Thyroid gland (tissue), 4 donors: ENCODE data around the gene FOXN3.

ENCODE experiments used
- CTCF ChIP-seq, 6 experiments: fragments of 200-600 bp in 3 of 6; fragments of 450-650 bp in 3 of 6; sonication (generic) in 3 of 6; IDR thresholded peaks; one replicate each; pipeline ENCODE4 v1.5.1; 2016 to 2019; ENCODE audit warnings: antibody characterized with exemption in 6 of 6, mild to moderate bottlenecking in 2 of 6, inconsistent platforms in 1 of 6, moderate library complexity in 1 of 6
- POLR2A ChIP-seq, 2 donors: fragments of 450-650 bp; IDR thresholded peaks; one replicate each; pipeline ENCODE4 v1.6.1; 2017; ENCODE audit warnings: antibody characterized with exemption in 2 of 2, mild to moderate bottlenecking in 2 of 2, moderate library complexity in 1 of 2

- no peak for TF ChIP-seq POLR2A (IDR thresholded peaks at IDR 0.05)
- no peak for TF ChIP-seq CTCF (IDR thresholded peaks at IDR 0.05)
Observed at GRCh38 chr14:89249065-89249695, 167.9 kb downstream of the FOXN3 start.
